ENCODE results near the gene LRMDA. TPM values are rescaled to one million over a fixed set of nuclear protein-coding genes. Genes with fewer than 3 reads are reported as not detected.

LRMDA gene
- total RNA-seq, 3 donors from 2014 or later (not counting 1 experiment from before 2014, with no cell fraction given): 1.4 to 2.4 (median 2.1) TPM

DNA sequence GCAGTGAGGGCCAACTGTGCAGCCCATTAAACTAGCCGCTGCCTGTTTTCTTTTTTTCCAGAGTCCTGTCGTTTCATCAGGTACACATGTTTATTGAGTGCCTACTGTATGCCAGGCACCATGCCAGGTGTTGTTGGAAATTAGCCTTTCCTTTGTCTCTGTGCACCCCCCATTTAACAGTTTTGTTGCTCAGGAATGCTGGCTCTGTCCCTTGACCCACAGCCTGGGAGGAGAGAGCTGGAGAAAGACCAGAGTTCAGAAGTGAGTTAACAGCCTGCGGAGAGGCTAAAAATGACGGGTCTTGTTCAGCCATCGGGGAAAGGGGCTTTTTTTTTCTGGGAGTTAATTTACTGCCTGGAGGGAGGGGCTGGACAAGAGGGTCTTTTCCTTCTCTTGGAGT, 1.3 kb downstream of the LRMDA start:
- Histone ChIP-seq H3K9me3 (ENCODE audit: control insufficient read depth, insufficient read depth, low read length) (no peaks in the 10 kb centered on the region), H3K27ac (ENCODE audit: low read length) (no peak overlapping the region), H3K36me3 (ENCODE audit: control insufficient read depth, insufficient read depth, low read length) (no peaks in the 10 kb centered on the region), H3K4me1 (ENCODE audit: control insufficient read depth, insufficient read depth, low read length) (peaks cover 22% of the 10 kb centered on the region), H3K4me3 (ENCODE audit: low read length) (no peak overlapping the region), H3K27me3 (ENCODE audit: control insufficient read depth, insufficient read depth, low read length) (no peaks in the 10 kb centered on the region)
- Mint-ChIP-seq H3K27me3 (ENCODE audit: low read depth in 2 of 2) (peaks cover 25 to 32% of the 10 kb centered on the region in 2 donors), H3K27ac (no peak overlapping the region), H3K4me3 (no peak overlapping the region), H3K4me1 (peaks cover 0 to 18% of the 10 kb centered on the region in 2 donors), H3K9me3 (no peaks in the 10 kb centered on the region), H3K36me3 (no peaks in the 10 kb centered on the region)
- DNase-seq: no peak
- intact Hi-C loops (cut with micrococcal nuclease): no loop called here
- TF ChIP-seq, protein P1, sequence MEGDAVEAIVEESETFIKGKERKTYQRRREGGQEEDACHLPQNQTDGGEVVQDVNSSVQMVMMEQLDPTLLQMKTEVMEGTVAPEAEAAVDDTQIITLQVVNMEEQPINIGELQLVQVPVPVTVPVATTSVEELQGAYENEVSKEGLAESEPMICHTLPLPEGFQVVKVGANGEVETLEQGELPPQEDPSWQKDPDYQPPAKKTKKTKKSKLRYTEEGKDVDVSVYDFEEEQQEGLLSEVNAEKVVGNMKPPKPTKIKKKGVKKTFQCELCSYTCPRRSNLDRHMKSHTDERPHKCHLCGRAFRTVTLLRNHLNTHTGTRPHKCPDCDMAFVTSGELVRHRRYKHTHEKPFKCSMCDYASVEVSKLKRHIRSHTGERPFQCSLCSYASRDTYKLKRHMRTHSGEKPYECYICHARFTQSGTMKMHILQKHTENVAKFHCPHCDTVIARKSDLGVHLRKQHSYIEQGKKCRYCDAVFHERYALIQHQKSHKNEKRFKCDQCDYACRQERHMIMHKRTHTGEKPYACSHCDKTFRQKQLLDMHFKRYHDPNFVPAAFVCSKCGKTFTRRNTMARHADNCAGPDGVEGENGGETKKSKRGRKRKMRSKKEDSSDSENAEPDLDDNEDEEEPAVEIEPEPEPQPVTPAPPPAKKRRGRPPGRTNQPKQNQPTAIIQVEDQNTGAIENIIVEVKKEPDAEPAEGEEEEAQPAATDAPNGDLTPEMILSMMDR (IDR thresholded peaks at IDR 0.05): no peak
- ATAC-seq: no peak
- WGBS (ENCODE audit: insufficient coverage): 90% methylated on average over 5 of the region's 5 CpGs

DNA sequence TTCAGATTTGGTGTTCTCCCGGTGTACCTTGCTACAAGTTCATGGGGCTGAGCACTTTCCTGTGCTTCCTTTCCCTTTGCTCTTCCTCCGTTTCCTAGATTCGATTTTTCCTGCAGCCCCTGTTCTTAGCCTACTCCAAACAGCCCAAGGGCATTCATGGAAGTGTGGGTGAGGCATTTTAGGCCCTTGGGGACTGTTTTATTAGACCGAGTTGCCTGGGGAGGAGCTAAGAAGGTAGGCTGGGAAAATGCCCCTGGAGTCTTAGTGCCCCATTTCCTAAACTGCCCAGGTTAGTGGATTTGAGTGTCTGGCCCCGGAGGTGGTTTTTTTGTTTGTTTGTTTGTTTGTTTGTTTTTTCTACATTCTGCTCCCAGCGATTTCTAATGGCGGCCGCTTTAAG, 1.8 kb downstream of the LRMDA start:
- H3K4me1 ChIP-seq (ENCODE audit: control insufficient read depth, insufficient read depth, low read length): peaks cover 22% of the 10 kb centered on the region
- H3K4me3 Mint-ChIP-seq: peak overlapping the region; percentile 69
- peaks cover 0 to 18% of the 10 kb centered on the region in 2 donors for H3K4me1 Mint-ChIP-seq

GRCh38 chr10:75434291-75434690, 2.9 kb downstream of the LRMDA start:
- no peaks in the 10 kb centered on the region for H3K36me3 Mint-ChIP-seq
- intact Hi-C loops (cut with micrococcal nuclease): no loop called here
- H3K27me3 ChIP-seq (ENCODE audit: control insufficient read depth, insufficient read depth, low read length): no peaks in the 10 kb centered on the region
- peaks cover 22 to 26% of the 10 kb centered on the region in 2 donors for H3K27me3 Mint-ChIP-seq (ENCODE audit: low read depth in 2 of 2)
- no peak for ATAC-seq
- TF ChIP-seq, protein P1 (IDR thresholded peaks at IDR 0.05): no peak
- H3K4me3 Mint-ChIP-seq: no peak overlapping the region
- H3K4me3 ChIP-seq (ENCODE audit: low read length): no peak overlapping the region
- H3K36me3 ChIP-seq (ENCODE audit: control insufficient read depth, insufficient read depth, low read length): no peaks in the 10 kb centered on the region
- no peak overlapping the region for H3K27ac ChIP-seq (ENCODE audit: low read length)
- H3K4me1 ChIP-seq (ENCODE audit: control insufficient read depth, insufficient read depth, low read length): peaks cover 22% of the 10 kb centered on the region
- no peaks in the 10 kb centered on the region for H3K9me3 Mint-ChIP-seq
- DNase-seq: no peak
- WGBS (ENCODE audit: insufficient coverage): 94% methylated on average over 7 of the region's 8 CpGs
- no peak overlapping the region for H3K27ac Mint-ChIP-seq
- peaks cover 0 to 18% of the 10 kb centered on the region in 2 donors for H3K4me1 Mint-ChIP-seq
- no peaks in the 10 kb centered on the region for H3K9me3 ChIP-seq (ENCODE audit: control insufficient read depth, insufficient read depth, low read length)

More for the DNA sequence above, 1.8 kb downstream of the LRMDA start:
- Mint-ChIP-seq H3K9me3 (no peaks in the 10 kb centered on the region), H3K27ac (no peak overlapping the region), H3K27me3 (ENCODE audit: low read depth in 2 of 2) (peaks cover 24 to 32% of the 10 kb centered on the region in 2 donors), H3K36me3 (no peaks in the 10 kb centered on the region)
- no peaks in the 10 kb centered on the region for H3K27me3 ChIP-seq (ENCODE audit: control insufficient read depth, insufficient read depth, low read length)
- ATAC-seq (no peak), DNase-seq (no peak)
- H3K4me3 ChIP-seq (ENCODE audit: low read length): no peak overlapping the region
- 88% methylated on average over 6 of the region's 8 CpGs for WGBS (ENCODE audit: insufficient coverage)
- TF ChIP-seq, protein P1 (IDR thresholded peaks at IDR 0.05): no peak
- H3K36me3 ChIP-seq (ENCODE audit: control insufficient read depth, insufficient read depth, low read length): no peaks in the 10 kb centered on the region
- no peaks in the 10 kb centered on the region for H3K9me3 ChIP-seq (ENCODE audit: control insufficient read depth, insufficient read depth, low read length)
- no peak overlapping the region for H3K27ac ChIP-seq (ENCODE audit: low read length)
- intact Hi-C loops (cut with micrococcal nuclease): no loop called here

- no peak overlapping the region for H3K27ac ChIP-seq (ENCODE audit: low read length)
- Mint-ChIP-seq H3K27ac (no peak overlapping the region), H3K4me3 (no peak overlapping the region)
Measured at GRCh38 chr10:75435291-75435690, 3.9 kb downstream of the LRMDA start.

More at GRCh38 chr10:75435291-75435690, 3.9 kb downstream of the LRMDA start:
- H3K27me3 Mint-ChIP-seq (ENCODE audit: low read depth in 2 of 2): peaks cover 18 to 20% of the 10 kb centered on the region in 2 donors
- no peaks in the 10 kb centered on the region for H3K9me3 Mint-ChIP-seq
- H3K9me3 ChIP-seq (ENCODE audit: control insufficient read depth, insufficient read depth, low read length): no peaks in the 10 kb centered on the region
- 82% methylated on average over 2 of the region's 2 CpGs for WGBS (ENCODE audit: insufficient coverage)
- intact Hi-C loops (cut with micrococcal nuclease): no loop called here
- H3K4me1 ChIP-seq (ENCODE audit: control insufficient read depth, insufficient read depth, low read length): peaks cover 22% of the 10 kb centered on the region
- TF ChIP-seq, protein P1 (IDR thresholded peaks at IDR 0.05): no peak
- no peak overlapping the region for H3K4me3 ChIP-seq (ENCODE audit: low read length)
- no peak for DNase-seq
- no peak for ATAC-seq
- H3K27me3 ChIP-seq (ENCODE audit: control insufficient read depth, insufficient read depth, low read length): no peaks in the 10 kb centered on the region
- H3K36me3 Mint-ChIP-seq: no peaks in the 10 kb centered on the region
- no peaks in the 10 kb centered on the region for H3K36me3 ChIP-seq (ENCODE audit: control insufficient read depth, insufficient read depth, low read length)
- peaks cover 0 to 16% of the 10 kb centered on the region in 2 donors for H3K4me1 Mint-ChIP-seq

All from natural killer cell (primary cell).